Posterior cingulate gyrus (tissue), 11 donors: Measurements from ENCODE around the gene SPAG16.

Experiments used
- DNase-seq, 10 donors: peaks; one replicate each; pipeline versions ENCODE4 v3.0.0 to v3.0.0-alpha.2; 2020 to 2021; ENCODE audit warnings: mixed read lengths in 3 of 10
- intact Hi-C: fragments of 100-400 bp; cut with DNase I; formaldehyde crosslinking; loops from one replicate; pipeline ENCODE4 v1.15.1; 2023

SPAG16 gene

DNA sequence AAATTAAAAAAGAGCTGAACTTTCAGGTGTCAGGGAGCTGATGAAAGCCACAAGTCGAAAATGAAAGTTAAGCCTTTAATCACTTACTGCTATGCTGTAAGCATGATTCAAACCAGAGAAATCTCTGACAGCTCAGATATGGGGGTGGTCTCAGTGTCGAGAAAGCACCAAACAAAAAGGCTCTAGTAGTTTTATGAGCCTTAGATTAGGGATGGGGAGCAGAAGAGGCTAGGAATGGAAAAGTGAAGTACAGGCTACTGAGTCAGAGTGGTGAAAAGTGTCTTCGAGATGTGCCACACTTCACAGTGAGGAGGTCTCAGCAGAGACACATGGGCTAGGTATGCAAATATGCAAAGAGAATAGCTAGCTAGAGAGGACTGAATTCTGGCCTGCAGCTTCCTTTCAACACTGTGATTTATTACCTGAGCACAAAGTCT is 482.2 kb downstream of the SPAG16 start:
- intact Hi-C loops: no loop called here
- no peak for DNase-seq

DNA sequence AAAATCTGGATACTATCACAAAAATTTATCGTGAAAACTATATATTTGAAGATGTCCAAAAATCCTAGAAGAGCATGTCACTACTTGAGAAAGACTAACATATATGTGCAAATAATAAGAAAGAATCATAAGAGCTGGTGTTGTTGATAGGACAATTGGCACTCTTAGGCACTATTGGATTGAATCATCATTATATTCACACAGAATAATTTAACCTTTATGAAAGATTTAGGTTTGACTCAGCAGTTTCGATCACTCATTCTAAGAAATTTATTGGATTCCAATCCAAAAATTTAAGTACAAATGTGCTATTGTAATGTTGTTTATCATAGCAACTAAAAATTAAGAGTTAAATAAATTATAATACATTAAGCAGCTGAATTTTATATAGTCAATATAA is 503.6 kb downstream of the SPAG16 start:
- DNase-seq: no peak
- intact Hi-C loops: no loop called here

DNA sequence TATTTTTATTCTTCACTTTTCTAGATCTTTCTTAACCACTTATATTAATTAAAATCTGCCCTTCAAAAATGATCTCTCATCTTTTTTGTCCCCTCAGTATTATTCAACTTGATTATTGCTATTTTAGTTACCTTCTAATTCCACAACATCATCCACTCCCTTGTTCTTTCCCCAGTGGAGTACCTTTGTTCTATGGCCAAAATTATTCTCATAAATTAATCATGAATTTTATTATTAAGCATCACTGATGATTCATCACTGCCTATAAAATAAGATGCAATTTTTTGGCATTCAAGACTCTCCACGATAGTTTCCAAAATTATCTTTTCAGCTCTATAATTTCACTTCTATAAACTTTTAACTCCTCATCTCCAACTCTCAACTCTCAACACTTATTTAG is 505.7 kb downstream of the SPAG16 start:
- intact Hi-C loops: no loop called here
- no peak for DNase-seq

DNA sequence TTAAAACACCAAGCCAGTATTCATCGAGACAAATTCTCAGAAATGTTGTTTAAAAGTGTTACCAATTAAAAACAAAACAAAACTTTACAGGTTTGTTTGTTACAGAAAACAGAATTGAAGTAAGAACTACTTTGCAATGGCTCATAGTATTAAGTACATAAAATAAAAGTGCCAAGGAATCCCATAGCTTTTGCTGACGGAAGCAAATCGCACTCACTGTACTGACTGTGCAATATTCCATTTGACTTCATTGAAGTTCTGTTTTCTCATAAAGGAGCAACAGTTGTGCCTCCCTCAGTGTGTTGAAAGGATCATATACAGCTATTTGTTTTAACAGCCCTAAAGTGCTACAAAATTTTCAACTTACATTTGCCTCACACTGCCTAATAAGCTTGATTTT is 507.8 kb downstream of the SPAG16 start:
- intact Hi-C loops: no loop called here

DNA sequence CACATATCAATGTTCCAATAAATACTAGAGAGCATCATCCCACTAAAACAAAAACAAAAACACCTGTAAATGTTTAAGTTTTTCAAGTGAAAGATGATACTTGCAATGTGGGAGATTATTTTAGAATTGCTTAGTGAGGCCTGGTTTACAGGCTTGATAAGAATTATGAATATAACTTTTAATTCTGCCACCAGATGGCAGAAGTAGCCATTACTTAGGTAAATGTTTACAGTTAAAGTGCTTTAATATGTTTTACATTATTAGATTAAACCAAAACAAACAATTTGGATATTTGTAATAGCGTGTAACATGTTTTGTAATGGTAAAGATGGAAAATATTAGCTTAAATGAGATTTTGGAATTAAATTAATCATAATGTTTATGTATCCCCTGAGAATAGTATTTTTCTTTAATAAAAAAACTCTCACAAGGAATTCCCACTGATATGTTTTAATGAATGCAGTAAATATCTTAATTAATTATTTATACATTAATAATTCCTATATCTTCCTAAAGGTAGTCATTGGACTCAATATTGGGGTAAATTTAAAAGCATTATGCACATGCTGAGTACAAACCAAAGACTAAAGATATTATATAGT is 522.0 kb downstream of the SPAG16 start:
- DNase-seq: no peak
- intact Hi-C loops: loop anchor here (2.0 to 10.0 kb wide), 3 partner anchors 599 to 1197 kb away; no protein-coding TSS in a partner anchor

More for the DNA sequence above, 507.8 kb downstream of the SPAG16 start:
- DNase-seq: no peak

DNA sequence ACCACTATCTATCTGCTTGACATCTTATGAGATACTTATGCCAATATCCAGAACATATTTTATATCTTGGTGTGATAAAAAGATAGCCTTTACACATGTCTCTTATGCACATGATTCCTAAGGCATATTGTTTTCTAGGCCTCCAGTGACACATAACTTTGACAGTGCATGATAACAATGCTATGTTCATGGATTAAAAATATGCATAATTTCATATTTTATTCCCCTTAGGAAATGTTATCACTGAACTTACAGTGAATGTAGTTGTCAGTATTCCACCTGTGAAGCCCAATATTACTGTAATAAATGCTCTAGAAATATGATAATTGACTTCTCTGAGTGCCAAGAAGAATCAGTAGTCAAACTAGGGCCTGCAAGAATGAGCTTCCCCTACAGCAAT is 532.3 kb downstream of the SPAG16 start:
- intact Hi-C loops: no loop called here
- DNase-seq: no peak

DNA sequence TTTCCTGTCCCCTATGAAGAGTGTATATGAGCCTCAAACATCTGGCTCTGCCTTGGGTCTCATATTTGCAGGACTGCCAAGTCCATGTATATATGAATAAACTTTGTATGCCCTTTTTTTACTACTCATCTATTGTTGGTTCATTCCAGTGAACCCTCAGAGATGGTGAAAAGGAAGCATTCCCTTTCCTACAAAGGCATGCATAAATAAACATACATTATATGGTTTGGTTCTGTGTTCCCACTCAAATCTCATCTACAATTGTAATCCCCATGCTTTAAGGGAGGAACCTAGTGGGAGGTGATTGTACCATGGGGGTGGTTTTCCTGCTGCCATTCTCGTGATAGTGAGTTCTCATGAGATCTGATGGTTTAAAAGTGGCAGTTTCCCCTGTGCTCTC is 534.2 kb downstream of the SPAG16 start:
- intact Hi-C loops: no loop called here

DNA sequence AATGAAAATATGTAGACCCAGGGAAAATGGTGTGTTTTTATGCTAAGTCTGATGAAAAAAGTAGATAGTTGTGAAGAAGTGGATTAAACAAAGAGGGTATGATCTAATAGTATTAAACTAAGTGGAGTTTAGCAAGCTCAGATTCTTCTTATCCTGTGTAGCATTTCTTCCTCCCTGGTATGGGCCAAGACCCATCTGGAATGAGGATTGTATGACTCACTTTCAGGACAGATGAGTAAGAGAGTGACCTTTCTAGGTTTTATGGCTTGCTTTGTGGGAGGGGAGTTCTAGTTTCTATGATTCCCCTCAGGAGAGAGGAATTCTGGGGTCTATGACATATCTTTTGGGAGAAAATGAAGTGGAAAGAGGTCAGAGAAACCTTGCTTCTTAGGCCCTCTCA is 550.1 kb downstream of the SPAG16 start:
- no peak for DNase-seq
- intact Hi-C loops: no loop called here

More for the DNA sequence above, 534.2 kb downstream of the SPAG16 start:
- no peak for DNase-seq

DNA sequence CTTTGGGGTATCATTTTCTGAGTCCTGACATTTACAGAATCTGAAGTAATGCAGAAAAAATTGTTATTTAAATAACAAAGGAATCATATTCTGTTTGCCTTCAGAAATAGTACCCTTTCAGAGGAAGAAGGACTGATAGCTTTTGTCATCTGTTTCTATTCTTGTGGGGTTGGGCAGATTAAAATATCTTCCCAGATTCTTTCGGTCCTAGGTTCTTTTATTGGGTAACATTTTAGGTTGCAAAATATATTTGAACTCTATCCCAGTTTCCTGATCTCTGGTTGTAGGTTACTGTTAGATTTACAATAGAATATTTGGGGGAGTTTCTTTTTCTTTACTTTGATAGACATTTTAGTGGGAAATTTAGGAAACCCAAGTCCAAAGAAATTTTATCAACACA is 550.5 kb downstream of the SPAG16 start:
- DNase-seq: no peak
- intact Hi-C loops: no loop called here

DNA sequence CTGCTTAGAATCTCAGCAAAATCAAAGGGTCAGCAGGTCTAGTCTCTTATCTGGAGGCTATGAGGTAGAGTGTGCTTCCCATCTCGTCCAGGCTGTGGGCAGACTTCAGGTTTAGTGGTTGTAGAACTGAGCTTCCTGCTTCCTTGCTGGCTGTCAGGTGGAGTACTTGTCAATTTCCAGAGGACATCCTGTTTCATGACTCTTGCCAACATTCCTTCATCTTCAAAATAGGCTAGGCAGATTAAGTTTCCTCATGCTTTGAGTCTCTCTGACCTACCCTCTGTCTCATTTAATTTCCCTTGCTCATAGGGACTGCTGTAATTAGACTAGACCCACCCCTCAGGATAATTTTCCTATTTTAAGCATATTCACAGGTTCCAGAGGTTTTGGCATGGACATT is 562.6 kb downstream of the SPAG16 start:
- intact Hi-C loops: no loop called here
- DNase-seq: no peak

DNA sequence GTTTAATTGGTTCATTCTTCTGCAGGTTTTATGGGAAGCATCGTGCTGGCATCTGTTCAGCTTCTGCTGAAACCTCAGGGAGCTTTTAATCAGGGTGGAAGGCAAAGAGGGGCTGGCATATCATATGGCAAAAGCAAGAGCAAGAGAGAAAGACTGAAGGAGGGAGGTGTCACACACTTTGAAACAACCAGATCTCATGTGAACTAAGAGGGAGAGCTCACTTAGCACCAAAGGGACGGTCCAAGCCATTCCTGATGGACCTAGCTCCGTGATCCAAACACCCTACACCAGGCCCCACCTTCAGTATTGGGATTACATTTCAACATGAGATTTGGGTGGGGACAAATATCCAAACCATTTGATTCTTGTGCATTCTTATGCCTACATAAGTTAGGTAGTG is 563.1 kb downstream of the SPAG16 start:
- DNase-seq: no peak
- intact Hi-C loops: no loop called here

DNA sequence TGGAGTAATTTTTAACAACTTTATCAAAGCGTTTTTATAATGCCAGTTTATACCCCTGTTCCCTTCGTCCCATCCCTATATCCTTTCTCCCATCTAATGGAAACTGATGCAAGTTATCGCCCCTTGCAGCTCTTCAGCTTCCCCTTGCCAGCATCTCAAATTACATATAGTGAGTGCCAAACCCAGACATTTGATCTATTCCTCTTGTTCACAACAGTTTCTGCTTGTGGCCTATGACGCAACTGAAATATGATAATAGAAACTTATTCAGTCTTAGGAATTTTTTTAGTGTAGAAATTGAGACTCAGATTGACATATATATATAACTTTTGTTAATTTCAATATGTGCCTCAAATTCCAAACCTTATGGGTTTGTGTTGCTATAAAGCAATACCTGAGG is 564.4 kb downstream of the SPAG16 start:
- intact Hi-C loops: no loop called here
- DNase-seq: no peak

DNA sequence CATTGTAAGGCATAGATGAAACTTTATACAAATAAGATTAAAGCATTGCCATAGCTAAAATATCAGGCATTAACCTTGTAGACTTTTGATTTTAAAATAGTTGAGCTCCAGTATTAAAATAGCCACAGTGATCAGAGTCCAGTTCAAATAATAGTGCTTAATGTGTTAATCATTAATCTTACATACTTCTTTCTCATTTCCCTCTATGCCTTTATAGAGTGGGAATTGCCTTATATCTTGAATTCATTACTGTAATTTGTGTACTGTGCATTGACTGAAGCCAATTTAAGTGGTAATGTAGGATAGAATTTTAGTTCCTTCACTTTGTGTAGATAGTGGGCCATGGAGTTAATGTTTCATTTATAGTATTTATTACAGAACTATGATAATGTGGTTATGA is 577.4 kb downstream of the SPAG16 start:
- no peak for DNase-seq
- intact Hi-C loops: no loop called here

DNA sequence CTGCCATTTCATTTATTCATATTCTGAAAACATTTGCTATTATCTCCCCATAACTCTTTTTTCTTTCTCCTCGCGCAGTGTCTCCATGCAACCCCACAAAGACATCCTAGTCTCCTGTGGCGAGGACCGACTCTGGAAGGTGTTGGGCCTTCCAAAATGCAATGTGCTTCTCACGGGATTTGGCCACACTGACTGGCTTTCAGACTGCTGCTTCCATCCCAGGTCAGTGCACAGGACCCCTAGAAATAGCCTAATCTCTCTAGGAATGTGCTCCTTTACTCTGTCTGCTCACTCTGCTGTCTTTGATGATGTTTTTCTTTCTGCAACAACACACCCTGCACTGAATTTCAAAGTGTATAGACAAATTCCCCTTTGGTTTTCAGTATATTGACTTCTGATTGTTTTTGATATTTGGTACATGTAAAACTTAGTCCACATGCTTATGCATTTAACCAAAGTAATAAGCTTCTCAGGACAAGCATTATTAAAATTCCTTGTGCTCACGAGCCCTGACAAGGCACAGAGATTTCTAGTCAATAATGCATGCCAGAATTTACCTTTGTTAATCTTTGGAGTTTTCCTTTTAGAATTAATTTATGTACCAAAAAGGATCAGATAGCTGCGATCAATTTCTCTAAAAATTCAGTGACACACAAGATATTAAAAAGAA is 578.3 kb downstream of the SPAG16 start:
- no peak for DNase-seq
- intact Hi-C loops: no loop called here

DNA sequence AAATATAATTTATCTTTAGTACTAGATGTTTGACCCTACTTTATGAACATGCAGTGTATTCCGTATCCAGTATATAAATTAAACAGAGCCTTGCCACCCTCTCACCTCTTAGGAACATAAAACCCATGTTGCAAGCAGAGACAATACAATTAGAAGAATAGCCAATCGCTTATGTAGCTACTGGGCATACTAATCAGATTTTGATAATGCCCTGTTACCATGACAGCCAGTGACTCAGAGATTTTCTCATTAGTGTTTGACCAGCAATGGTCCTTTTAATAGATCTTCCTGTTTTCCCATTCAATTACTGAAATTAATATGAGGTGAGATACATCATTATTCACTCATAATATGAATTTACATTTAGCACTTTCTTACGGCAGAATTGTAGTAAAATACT is 579.3 kb downstream of the SPAG16 start:
- intact Hi-C loops: no loop called here
- DNase-seq: no peak

DNA sequence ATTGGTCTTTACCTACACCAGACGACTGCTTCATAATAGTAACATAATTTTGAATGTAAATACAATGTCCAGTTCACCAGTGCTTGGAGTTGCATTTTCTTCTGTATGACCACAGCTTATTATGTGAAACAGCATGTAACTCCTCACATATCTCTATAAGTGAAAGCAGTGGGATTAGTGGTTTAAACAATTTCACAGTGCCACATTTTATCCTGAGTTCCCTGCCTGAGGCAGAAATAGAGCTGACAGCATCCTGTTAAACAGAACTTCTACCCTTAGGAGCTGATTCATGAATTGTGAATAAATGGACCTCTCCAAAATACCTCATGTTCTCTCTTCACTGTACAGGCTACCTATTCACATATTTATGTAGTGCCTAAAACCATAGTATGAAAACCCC is 584.3 kb downstream of the SPAG16 start:
- no peak for DNase-seq
- intact Hi-C loops: no loop called here

DNA sequence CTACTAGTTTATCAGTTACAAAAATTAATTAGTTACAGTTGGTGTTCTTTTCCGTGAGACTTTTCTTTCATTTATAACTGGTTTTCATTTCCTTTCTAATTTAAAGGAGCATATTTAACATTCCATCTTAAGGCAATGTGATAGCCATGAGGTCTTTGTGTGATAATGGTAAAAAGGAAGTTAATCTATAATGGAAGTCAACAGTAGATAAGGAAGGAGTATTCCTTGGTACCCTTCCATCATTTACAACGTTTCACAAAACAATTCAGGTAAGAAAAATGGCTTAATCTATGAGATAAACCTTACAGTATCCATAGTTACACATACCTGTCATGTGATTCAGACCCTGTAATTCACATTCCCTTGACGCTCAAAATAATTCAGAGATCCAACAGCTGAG is 601.2 kb downstream of the SPAG16 start:
- intact Hi-C loops: no loop called here
- DNase-seq: no peak

DNA sequence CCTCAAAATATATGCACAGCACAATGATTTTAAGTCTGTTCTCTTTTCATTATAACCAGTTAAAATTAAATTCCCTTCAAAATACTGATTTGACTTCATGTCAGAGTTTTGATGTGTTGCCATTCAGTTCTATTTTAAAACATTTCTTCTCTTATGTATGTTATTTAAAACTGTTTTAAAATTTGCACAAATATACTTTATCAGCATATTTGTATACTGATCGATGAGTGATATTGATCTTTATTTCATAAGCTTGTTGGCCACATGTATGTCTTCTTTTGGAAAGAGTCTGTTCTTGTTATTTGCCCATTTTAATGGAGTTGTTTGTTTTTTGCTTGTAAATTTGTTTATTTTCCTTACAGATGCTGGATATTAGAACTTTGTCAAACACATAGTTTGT is 630.2 kb downstream of the SPAG16 start:
- intact Hi-C loops: no loop called here
- no peak for DNase-seq

DNA sequence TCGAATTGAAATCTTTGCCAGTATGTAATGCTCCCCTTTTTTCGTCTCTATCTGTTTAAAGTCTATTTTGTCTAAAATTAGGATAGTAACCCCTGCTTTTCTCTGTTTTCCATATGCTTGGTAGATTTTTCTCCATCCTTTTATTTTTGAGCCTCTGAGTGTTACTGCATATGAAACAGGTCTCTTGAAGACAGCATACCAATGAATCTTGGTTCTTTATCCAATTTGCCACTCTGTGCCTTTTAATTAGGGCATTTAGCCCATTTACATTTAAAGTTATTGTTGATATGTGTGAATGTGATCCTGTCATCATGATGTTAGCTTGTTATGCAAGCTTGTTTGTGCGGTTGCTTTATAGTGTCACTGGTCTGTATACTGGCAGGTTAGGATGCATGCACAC is 635.8 kb downstream of the SPAG16 start:
- intact Hi-C loops: no loop called here
- DNase-seq: no peak

DNA sequence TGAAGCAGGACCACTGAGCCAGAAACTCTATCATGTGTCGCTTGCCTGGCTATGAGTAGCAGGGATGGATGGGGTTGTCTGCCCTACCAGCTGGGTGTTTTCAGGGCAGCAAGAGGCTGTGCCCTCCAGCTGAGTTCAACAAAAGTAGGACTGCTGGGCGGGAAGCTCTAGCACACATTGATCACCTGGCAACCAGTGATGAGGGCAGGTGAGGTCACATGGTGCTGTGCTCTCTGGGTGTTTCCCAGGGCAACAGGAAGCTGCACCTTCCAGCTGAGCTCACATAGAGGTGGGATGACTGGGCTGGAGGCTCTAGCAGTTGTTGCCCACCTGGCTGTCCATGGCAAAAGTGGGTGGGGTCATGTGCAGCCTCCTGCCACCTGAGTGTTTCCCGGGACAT is 639.3 kb downstream of the SPAG16 start:
- peak in 2 of 10 donors; percentile 47 to 49 for DNase-seq
- intact Hi-C loops: no loop called here

DNA sequence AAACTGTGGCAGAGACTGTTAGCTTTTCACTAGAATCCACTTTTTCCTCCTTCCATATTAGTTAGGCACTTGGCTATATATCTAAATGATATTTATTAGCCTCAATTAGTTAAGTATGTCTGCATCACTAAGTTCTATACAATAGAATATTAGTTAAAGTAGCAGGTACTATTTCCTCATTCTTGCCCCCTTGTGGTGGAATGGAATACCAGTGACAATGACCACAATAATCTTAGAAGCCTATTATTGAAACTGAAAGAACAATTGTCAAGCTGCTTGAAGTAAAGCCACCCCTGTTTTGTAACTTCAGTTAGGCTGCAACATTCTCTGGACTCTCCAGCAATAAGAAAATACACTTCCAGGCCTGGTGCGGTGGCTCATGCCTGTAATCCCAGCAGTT is 650.3 kb downstream of the SPAG16 start:
- intact Hi-C loops: no loop called here
- no peak for DNase-seq

DNA sequence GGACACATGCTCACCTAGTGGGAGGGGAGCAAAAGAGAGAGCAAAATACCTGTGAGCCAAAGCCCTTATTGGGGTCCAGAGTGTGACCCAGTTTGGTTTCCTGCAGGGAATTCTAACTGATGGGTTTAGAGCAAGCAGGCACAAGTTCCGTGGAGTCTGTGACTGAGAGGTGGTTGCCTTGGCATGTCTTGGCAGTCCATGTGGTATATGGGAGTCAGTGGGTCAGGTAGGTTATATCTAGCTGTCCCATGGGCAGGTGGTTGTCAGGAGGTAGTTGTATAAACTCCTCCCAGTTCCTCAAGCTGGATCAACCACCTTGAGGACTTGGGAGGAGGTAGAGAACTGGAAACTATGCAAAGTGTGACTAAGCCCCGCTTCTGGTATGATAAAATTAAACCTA is 673.8 kb downstream of the SPAG16 start:
- no peak for DNase-seq
- intact Hi-C loops: no loop called here

DNA sequence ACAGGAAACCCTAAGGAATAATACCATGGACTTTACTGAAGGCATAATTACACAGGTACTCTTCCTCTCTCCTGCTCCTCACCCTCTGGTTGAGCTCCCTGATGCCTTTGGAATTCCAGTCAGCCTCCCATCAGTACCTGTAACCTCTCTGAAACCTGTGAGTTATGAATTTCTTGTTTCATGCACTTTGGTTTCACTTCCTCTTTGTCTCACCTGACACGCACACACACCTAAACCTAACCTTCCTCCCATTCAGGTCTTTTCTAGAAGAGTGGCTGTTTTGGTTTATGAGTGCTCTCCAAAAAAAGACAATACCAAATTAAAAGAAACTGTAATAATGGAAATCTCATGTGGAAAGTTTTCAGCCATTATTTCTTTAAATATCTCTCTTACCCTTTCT is 675.3 kb downstream of the SPAG16 start:
- intact Hi-C loops: no loop called here
- DNase-seq: no peak
